Stimulated activated CD4-positive, alpha-beta T cell treated with anti-CD3 and anti-CD28 coated beads, Interleukin-12 subunit alpha, Interleukin-12 subunit beta, amount 100 ng/mL, for 24 hours (primary cell): ENCODE data around the gene LRRC10.

ENCODE experiments used
- DNase-seq, 2 experiments: peaks; one replicate each; pipeline ENCODE4 v3.0.0-alpha.2; 2020; ENCODE audit warnings: low read depth in 2 of 2

LRRC10 gene, protein sequence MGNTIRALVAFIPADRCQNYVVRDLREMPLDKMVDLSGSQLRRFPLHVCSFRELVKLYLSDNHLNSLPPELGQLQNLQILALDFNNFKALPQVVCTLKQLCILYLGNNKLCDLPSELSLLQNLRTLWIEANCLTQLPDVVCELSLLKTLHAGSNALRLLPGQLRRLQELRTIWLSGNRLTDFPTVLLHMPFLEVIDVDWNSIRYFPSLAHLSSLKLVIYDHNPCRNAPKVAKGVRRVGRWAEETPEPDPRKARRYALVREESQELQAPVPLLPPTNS

DNA sequence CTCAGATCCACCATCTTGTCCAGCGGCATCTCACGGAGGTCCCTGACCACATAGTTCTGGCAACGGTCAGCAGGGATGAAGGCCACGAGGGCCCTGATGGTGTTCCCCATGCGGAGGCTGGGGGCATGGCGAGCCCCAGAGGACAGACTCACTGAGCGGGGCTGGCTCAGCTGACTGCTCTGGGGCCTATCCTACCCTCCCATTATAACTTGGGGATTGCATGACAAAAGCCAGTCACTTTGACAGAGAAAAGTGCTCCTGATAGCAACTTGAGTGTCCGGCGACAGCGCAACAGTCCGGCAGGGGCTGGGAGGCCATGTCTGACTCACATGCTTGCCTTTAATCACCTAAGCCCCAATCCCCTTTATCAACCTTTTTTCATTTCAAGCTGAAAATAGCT lies at the start of gene LRRC10:
TSS of gene LRRC10 (minus strand) at position 179 of the 400 bp plus-strand sequence. CDS start at position 110, 69 bp downstream.
- no peak for DNase-seq

DNA sequence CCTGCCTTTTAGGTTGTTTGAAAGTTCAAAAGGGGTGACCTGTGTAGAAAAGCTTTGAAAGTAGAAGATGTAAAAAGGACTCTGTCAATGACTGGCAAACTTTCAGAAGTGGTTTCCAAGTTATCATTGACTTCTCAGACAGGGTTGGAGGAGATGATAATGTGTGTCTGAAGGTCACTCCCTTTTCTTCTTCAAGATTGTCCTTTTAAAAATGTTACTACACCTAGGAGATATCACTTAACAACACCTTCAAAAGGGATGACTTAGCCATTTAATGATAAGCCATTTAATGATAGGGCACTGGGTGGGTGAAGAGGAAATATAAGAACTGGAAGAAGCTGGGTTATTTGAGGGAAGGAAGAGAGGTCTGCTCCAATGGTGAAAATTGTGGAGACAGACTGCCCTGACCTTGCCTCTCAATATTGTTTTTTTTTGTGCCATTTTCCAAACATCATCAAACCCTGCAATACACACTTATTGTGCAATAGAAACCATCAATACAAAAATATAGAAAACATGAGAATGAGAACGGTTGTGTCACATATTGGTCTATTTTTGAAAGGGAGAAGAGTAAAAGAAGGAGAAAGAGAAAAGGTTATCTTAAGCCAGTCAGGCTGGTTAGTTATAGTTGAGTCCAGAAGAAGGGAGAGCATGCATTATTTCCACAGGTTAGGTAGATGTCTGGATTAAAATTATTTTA lies 49.6 kb upstream of the LRRC10 start:
- DNase-seq = no peak

DNA sequence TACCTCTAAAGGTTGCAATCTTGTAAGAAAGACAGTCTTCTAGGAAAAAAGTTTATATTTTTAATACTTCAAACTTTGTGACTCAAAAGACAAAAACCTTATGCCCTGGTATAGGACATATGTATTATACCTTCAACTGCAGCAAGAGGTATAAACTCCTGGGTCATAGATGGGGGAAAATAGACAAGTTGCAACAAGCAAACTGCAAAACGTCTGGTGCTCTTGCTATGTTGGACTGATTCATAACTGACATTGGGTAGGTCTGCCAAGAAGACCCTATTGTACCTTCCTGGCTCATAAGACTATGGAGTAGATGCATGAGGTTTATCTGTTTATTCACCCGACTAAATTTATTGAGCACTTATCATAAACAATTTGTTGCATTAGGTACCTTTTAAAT lies 47.5 kb upstream of the LRRC10 start:
- DNase-seq = no peak

DNA sequence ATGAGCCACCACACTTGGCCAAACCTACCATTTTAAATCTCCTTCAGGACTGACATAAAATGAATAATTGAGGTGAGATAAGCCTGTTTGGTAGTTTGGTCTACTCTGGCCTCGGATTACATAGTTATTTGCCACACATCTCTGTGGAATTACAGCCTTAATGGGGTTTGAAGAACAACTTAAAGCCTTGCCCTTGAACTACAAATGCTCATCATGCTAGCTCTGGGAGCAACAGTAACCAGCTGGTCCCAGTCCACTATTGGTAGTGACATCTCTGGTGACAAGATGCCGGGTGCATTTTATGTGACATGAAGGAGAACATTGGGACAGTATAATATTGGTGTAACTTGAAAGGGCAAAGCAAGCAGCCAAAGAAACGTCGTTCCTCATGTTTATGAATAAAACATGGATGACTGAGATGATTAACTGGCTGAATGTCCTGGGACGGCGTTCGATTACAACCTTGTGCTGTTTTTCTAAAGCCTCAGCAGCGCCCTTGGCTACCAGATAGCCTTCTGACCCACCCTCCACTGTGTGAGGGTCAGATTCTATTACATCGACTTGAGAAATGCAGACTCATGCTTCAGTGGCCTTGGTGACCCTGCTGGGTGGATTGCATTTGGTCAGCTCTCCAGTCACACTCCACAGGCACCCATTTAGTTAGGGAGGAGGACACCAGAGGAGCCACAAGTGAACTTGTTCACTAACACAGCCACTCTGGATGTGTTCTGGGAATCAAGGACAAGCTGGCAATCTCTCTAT lies 46.9 kb upstream of the LRRC10 start:
- no peak for DNase-seq

DNA sequence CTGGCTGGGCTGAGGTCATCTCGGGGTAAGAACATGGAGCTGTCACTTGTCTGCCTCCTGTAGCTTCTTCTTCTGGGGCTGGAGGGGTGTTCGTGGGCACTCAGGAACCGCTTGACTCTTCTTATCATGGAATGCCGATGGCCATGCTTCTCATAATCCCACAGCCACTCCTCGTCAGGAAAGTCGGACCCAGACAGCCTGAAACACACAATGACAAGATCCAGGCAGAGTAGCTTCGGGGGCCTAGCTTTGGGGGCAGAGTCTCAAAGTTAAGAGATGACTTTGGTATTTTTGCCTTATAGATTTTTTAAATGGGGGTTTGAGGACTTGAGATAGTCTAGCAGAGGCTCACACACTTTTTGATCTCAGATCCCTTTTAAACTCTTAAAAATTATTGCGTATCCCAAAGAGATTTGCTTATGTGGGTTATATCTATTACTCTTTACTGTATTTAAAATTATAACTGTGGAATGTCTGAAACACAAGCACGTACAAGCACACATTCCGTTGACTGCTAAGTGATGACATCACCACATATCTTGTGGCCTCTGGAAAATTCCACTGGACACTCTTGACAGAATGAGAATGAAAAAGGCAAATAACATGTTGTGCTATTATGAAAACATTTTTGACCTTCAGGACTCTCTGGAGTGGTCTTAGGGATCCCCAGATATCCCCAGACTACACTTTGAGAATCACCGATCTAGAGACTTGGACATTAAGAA lies 45.1 kb upstream of the LRRC10 start:
- DNase-seq = no peak

DNA sequence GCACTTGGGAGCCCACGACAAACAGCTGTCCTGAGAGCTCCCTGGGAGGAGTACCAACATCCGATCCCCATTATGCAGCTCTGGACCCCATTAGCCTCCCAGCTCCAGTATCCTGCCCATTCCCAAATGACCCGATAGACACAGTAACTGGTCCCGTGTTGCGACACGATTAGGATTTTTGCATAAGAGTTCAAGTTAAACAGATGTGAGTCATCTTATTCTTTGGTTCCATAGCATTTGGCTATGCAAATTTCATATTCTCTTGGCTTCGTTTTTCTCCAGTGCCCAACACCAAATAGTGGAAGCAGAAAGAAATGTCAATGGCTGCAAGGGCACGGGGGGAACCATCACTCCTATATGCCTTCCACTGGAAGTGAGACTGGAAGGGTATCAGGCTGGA lies 43.0 kb upstream of the LRRC10 start:
- no peak for DNase-seq

DNA sequence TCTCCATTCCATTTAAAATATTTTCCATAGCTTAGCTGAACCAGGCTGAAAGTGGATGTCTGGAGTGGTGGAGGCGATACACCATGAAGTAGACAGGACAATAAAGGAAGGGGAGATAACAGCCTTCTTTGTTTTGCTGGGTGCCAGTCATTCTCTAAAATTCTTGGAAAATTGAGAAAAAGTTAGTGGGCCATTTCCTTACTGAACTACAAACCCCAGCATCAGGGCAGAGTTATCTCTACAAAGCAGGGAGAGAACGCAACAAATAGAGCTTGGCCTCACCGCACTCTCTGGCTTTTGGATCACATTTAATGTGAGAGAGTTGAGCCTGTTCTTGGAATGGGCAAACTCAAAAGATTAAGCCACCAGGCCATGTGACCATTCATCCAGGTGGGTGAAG lies 41.2 kb upstream of the LRRC10 start:
- DNase-seq = no peak

DNA sequence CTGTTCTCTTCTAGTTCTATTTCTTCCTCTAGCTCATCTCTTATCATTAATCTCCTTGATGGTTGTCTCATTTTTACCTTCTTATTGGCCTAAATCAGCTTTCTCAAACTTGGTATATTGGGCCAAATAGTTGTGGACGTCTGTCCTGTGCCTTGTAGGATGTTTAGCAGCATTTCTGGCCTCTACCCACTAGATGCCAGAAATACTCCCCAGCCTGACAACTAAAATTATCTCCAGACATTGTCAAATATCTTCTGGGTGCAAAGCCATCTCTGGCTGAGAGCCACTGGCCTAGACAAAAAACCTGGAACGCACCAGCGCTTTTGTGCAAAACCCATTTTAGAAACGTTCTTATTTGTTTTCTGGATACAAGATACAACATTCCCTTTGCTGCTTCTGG lies 38.8 kb upstream of the LRRC10 start:
- no peak for DNase-seq

DNA sequence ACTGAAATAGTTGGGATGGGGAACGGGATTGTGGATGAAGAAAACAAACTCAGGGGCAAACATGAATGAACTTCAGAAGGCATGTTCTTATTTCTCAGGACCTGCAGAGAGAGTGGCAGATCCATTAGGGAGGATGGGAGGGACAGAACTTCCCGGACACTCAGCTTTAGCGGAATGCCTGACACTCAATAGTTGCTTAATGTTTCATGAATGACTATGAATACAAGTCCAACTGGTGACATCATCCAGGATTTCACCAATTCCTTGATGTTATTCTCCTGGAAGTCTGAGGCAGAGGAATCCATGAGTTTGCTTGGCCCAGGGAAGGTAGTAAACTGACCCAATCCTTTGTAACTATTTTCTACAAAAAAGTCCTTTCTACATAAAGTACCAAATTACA lies 37.8 kb upstream of the LRRC10 start:
- DNase-seq = no peak

DNA sequence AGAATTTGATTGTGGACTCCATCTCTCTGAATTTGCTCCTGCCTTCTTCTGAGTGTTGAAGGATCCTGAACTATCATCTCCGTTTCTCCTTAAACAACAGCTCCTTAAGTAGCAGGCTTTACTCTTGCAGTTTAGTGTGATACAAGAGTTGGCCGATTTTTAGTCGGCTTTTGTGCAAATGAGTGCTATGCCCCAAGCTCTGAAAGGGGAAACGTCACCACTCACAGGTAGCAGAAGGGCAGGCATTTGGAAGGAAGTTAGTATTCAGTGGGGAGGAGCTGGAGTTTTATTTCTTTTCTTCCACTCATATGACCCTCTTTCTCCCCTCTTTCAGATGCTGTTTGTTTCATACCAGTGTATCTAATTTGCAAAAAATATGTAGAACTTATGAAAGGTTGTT lies 36.5 kb upstream of the LRRC10 start:
- DNase-seq = no peak

DNA sequence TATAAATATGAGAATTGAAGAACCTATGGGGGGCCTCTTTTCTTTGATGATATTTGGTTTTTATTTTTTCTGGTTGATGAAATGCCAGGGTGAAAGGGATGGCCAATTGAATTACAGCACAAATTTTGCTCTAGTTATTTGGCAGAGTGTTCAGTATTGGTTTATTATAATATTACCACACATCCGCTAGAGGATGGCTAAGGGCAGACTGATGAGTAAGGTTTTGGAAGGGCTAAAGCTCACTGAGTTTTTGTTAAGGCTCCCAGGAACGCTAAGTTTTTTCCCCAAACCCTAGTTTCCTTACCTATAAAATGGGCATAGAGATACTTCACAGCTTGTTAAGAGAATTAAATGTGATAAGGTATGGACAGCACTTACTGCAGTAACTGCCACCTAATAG lies 34.3 kb upstream of the LRRC10 start:
- no peak for DNase-seq

DNA sequence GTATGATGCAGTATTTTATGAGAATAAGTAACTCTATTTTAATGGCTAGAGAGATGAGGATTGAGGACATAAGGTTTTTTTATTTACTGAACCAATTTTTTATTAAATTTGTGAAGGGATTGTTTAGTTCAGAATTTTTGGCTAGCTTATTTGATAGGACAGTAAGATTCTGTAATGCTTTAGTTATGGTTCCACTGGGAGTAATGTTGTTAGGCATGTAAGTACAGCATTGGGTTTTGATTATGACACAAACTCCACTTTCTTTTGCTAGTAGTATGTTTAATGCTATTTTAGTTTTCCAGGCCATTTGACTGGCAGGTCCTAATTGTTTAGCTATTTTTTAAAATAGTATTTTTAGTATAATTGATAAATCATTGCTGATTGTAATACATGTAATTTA lies 33.8 kb upstream of the LRRC10 start:
- no peak for DNase-seq

DNA sequence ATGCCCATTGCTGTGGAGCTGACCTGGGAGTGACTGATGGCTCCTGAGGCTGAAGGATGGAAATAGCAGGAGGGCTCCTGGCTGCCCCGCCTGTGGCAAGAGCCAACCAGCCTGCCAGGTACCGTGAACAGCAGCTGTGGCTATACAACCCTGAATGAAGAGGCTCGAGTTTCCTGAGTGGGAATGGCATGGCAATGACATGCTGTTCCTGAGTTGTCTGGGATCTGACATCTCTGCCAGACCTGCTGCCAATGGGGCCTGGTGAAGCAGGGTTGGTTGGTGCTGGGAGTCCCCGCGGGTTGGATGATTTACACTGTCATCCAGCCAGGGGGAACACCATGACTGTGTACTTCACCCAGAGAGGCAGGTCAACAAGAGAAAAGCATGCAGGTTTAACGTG lies 31.8 kb upstream of the LRRC10 start:
- no peak for DNase-seq

DNA sequence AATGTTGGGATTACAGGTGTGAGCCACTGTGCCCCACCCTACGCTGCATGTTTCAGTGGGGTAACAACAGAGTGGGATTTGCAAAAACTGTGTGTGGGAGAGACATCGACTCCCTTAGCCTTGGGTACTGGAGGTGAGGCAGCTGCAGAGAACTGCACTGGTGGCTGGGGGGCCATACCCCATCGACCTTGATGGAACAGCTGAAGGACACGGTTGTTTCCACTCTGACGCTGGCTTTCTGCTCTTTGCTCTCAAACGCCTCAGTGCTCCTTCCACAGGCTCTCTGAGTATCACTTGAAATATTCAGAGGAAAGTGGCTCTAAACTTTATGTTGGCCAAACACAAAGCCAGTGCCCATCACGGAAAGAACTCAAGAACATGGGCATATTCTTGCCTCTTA lies 30.8 kb upstream of the LRRC10 start:
- DNase-seq = no peak

DNA sequence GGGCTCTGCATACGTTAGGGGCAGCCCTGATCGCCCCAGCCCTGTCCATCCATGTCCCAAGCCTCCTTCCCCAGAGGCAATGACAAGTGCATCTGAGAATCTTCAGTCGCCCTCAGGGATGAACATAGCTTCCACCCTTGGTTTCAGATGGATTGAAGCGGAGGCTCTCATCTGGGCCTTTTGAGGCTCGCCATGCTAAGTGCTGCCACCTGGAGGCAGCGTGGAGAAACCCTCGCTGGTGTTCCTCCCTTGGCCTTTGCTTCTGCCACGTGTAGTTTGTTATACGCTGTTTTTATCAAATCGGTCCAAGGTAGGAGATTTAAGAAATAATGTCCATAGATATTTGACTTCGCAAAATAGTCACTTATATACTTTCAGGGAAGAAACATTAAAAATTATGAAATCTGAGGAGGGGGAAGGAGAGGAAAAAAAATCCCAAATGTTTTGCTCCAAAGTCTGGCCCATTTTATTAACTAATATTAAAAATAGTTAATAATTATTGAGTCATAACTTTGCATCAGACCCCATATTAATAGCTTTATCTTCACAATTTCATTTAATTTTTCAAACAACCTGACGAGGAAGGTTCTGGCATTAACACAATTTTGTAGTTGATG lies 28.8 kb upstream of the LRRC10 start:
- peak; percentile 23 to 45 for DNase-seq

DNA sequence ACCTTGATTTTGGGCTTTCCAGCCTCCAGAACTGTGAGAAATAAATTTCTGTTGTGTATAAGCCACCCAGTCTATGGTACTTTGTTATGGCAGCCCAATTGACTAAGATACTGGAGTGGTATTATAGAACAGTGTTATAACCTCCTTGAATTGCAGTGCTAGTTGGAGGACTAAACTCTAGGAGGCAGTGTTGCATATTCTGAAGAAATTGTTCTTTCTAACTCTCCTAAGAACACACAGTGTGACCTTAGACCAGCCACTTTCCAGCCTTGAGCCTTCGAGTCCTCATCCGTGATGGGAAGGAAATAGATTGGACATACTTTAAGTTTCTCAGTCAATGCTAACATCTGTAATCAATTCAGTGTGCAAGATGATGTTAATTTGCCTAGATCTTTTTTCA lies 22.4 kb upstream of the LRRC10 start:
- DNase-seq = no peak

DNA sequence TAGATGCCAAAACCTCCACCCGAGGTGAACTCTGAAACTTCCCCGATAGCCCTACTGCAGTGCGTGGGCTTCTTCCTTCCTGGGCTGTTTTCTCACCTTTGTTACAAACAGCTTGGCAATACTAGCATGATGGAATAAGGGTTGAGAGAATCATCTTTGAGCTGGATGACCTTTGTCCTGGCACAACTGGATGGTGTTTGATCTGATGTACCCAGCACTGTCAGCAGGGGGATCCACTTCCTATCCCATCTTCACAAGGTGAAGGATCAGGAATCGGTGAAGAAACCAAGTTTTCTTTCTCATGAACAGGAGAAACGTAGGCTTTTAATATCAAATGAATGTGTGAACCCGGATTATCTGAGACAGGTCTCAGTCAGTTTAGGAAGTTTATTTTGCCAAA lies 19.5 kb upstream of the LRRC10 start:
- DNase-seq = no peak

DNA sequence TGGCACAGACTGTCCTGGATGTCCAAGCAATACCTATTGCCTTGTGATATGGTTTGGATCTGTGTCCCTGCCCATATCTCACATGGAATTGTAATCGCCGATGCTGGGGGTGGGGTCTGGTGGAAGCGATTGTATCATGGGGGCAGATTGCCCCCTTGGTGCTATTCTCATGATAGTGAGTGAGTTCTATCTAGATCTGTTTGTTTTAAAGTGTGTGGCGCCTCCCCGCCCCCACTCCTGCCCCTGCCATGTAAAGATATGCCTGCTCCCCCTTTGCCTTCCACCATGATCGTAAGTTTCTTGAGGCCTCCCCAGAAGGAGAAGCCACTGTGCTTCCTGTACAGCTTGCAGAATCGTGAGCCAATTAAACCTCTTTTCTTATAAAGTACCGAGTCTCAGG lies 16.8 kb upstream of the LRRC10 start:
- DNase-seq = no peak

DNA sequence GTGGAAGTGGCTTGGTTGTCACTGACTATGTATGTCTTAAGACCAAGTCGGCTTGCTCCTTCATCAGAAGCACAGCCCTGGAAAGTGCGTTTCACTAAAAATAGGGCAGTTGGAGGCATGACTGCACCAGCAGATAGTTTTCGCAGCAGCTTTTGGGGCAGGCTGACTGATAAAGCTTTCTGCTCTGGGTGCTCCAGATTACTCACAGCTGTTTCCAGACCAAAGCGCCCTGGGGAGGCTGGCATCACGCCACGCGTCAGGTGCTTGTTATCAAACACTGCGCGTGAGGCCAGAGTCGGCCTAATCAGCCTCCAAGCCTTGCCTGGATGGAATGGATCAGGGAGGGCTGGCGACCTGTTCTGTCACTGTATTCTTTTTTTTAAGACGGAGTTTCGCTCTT lies 13.3 kb upstream of the LRRC10 start:
- DNase-seq = no peak

DNA sequence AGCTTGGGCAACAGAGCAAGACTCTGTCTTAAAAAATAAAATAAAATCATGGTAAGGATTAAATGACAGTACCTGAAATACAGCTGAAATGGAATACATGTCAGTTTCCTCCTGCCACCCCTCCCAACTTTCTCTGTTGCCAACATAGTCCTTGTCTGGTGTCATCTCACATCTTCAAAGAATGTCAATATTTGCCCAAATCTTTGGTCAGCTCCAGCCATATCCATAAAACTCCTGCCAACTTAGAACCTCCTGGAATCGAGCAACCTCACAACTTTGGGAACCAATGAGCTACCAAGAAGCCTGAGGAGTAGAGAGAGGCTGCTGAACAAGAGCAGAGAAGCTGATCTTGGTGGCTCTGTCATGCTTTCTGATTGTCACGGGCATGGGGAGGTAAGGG lies 10.8 kb upstream of the LRRC10 start:
- no peak for DNase-seq

DNA sequence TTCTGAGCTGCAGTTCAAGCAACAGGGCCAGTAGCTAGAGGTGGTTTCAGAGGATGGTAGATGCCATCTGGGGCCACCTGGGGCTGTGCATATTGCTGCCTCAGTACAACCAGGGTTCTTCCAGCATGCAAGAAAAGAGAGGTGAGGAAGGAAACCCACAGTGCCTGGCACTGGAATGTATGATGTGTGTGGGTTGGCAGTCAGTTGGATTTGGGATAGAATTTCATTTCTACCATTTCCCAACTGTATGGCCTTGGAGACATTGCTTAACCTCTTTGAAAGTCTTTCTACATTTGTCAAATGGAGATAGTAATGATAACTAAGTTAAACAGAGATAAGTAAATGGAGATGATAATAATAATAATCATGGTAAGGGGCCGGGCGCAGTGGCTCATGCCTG lies 10.2 kb upstream of the LRRC10 start:
- no peak for DNase-seq

DNA sequence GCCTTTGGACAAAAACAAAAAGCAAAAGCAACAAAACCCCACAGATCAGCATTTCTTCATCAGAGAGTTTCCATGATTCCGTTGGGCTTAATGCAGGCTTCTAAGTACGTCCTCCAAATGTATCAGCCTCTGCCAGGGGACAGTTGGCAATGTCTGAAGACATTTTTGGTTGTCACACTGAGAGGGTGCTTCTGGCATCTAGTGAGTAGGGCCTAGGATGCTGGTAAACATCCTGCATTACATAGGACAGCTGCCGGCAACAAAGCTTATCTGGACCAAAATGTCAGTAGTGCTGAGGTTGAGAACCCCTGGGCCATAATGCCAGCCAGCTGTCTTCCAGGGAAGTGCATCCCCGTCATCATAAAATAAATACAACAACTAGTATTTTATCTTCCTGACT lies 9.4 kb upstream of the LRRC10 start:
- no peak for DNase-seq
